Adipocyte (in vitro differentiated cells): ENCODE data around the gene TSGA10IP.

Experiments
- DNase-seq: peaks from one replicate; pipeline ENCODE4 v3.0.0-alpha.2; 2015; ENCODE audit warnings: low read depth
- H3K27me3 ChIP-seq: replicated peaks from 2 replicates; pipeline ENCODE4 v1.7.0; 2013; ENCODE audit warnings: mild to moderate bottlenecking, low read length, moderate library complexity; ENCODE audit not compliant: control insufficient read depth, insufficient read depth
- H3K36me3 ChIP-seq: 2 replicates; pipeline ENCODE4 v1.7.0; 2013; ENCODE audit warnings: low read length, mild to moderate bottlenecking, moderate library complexity; ENCODE audit not compliant: control insufficient read depth, insufficient read depth, severe bottlenecking
- H3K4me1 ChIP-seq: 2 replicates; pipeline ENCODE4 v1.7.0; 2013; ENCODE audit warnings: mild to moderate bottlenecking, low read length, moderate library complexity; ENCODE audit not compliant: control insufficient read depth, insufficient read depth
- H3K4me3 ChIP-seq: 2 replicates; pipeline ENCODE4 v1.7.0; 2013; ENCODE audit warnings: mild to moderate bottlenecking, low read length, moderate library complexity
- H3K9ac ChIP-seq: 2 replicates; pipeline ENCODE4 v1.7.0; 2013; ENCODE audit warnings: mild to moderate bottlenecking, low read length, moderate library complexity
- H3K9me3 ChIP-seq: 2 replicates; pipeline ENCODE4 v1.7.0; 2013; ENCODE audit warnings: mild to moderate bottlenecking, low read length, moderate library complexity; ENCODE audit not compliant: control insufficient read depth

Gene TSGA10IP

DNA sequence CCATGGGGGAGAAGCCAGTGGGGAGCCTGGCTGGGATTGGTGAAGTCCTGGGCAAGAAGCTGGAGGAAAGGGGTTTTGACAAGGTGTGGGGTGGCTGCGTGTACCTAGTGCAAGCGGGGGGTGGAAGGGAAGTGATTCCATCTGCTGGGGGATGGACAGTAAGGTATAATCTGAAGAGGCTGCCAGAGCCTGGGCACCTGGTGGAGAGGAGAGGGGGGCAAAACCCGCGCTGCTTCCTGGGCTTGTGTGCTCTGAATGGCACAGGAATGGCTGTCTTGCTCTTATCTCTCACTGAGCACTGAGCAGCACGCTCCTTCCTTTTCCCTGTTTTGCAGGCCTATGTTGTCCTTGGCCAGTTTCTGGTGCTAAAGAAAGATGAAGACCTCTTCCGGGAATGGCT lies 58.0 kb downstream of the TSGA10IP start:
- Histone ChIP-seq H3K9ac (peak overlapping the region; percentile 99), H3K36me3 (peaks cover 37% of the 10 kb centered on the region), H3K4me3 (peak overlapping the region; percentile 99), H3K4me1 (peaks cover 14% of the 10 kb centered on the region), H3K9me3 (no peaks in the 10 kb centered on the region), H3K27me3 (no peaks in the 10 kb centered on the region)
- DNase-seq = no peak

DNA sequence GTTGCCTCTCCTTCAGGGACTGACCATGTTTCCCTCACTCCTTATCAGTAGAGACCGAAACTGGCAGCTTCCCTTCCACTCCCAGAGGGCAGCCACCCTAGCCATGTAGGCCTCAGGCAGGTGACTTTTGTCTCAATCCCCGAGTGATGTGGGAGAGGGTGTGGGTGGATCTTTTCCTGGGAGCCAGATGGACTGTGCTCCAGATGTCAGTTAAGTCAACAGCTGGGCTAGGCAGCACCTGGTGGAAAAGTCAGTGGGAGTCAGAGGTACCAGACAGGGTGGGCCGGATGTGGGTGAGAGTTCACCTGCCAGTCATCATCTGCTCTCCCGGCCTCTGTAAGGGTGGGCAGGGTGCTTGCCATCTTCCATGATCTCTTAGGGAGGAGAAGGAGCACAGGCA lies 58.9 kb downstream of the TSGA10IP start:
- no peak for DNase-seq
- Histone ChIP-seq H3K9ac (no peak overlapping the region), H3K27me3 (no peaks in the 10 kb centered on the region)

GRCh38 chr11:66006134-66006890 lies 61.0 kb downstream of the TSGA10IP start:
- peaks cover 17% of the 10 kb centered on the region for H3K36me3 ChIP-seq
- no peaks in the 10 kb centered on the region for H3K27me3 ChIP-seq
- no peaks in the 10 kb centered on the region for H3K9me3 ChIP-seq
- H3K4me3 ChIP-seq = no peak overlapping the region
- H3K4me1 ChIP-seq = peaks cover 7% of the 10 kb centered on the region
- no peak overlapping the region for H3K9ac ChIP-seq
- no peak for DNase-seq

More for the DNA sequence above, 58.9 kb downstream of the TSGA10IP start:
- peaks cover 28% of the 10 kb centered on the region for H3K36me3 ChIP-seq
- H3K4me1 ChIP-seq = peaks cover 14% of the 10 kb centered on the region
- no peaks in the 10 kb centered on the region for H3K9me3 ChIP-seq
- no peak overlapping the region for H3K4me3 ChIP-seq

DNA sequence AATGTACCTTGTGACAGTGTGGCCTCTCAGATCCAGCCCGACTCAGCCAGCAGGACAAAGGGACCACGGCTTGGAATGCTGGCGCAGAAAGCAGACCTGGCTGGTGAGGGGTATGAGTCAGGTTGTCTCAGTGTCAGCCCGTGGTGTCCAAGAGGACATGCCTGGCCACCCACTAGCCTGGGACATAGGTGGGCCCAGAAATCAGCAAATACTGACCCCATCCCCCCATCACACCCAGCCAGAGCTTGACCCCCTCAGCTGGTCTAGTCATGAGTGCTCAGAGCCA lies 61.6 kb downstream of the TSGA10IP start:
- Histone ChIP-seq H3K27me3 (peaks cover 4% of the 10 kb centered on the region), H3K9me3 (no peaks in the 10 kb centered on the region), H3K4me3 (no peak overlapping the region), H3K36me3 (peaks cover 17% of the 10 kb centered on the region), H3K4me1 (peaks cover 7% of the 10 kb centered on the region), H3K9ac (no peak overlapping the region)
- no peak for DNase-seq

- Histone ChIP-seq H3K4me1 (peaks cover 7% of the 10 kb centered on the region), H3K27me3 (peaks cover 4% of the 10 kb centered on the region), H3K36me3 (peaks cover 17% of the 10 kb centered on the region), H3K4me3 (no peak overlapping the region), H3K9me3 (no peaks in the 10 kb centered on the region), H3K9ac (no peak overlapping the region)
- no peak for DNase-seq
Observed at GRCh38 chr11:66007201-66007634, 61.9 kb downstream of the TSGA10IP start.

GRCh38 chr11:66008095-66008467 lies 62.8 kb downstream of the TSGA10IP start:
- DNase-seq = no peak
- H3K9me3 ChIP-seq = no peaks in the 10 kb centered on the region
- no peak overlapping the region for H3K4me3 ChIP-seq
- H3K27me3 ChIP-seq = peaks cover 4% of the 10 kb centered on the region
- peaks cover 4% of the 10 kb centered on the region for H3K4me1 ChIP-seq
- peaks cover 17% of the 10 kb centered on the region for H3K36me3 ChIP-seq
- no peak overlapping the region for H3K9ac ChIP-seq

- peaks cover 4% of the 10 kb centered on the region for H3K27me3 ChIP-seq
- no peak overlapping the region for H3K4me3 ChIP-seq
- no peaks in the 10 kb centered on the region for H3K9me3 ChIP-seq
- peaks cover 17% of the 10 kb centered on the region for H3K36me3 ChIP-seq
- no peaks in the 10 kb centered on the region for H3K4me1 ChIP-seq
- DNase-seq = no peak
- no peak overlapping the region for H3K9ac ChIP-seq
Observed at GRCh38 chr11:66008468-66009101, 63.3 kb downstream of the TSGA10IP start.
